SJSA1 (cell line): ENCODE data around the gene TMEM87B. TPM values are rescaled to one million over a fixed set of nuclear protein-coding genes. Genes with fewer than 3 reads are reported as not detected.
A peak's percentile ranks its signal among the peaks of the same experiment; 100 is the strongest.
"Not testable (repeated sequence)": the region's sequence is repeated elsewhere in the genome, so short reads cannot be mapped to it uniquely, and the experiment has no call there.

ENCODE experiments used
- DNase-seq, 2 experiments: peaks; one replicate each; pipeline ENCODE4 v3.0.0-alpha.2; 2015 to 2020; ENCODE audit warnings: low spot score in 2 of 2, low read depth in 1 of 2
- H3K27ac ChIP-seq: fragments of 250-450 bp; sonication (Bioruptor Pico); 2 replicates; pipeline ENCODE4 v1.5.1; 2020; ENCODE audit warnings: mild to moderate bottlenecking, moderate library complexity
- H3K27me3 ChIP-seq: fragments of 250-450 bp; sonication (Bioruptor Pico); replicated peaks from 2 replicates; pipeline ENCODE4 v1.5.1; 2020; ENCODE audit warnings: mild to moderate bottlenecking, moderate library complexity
- H3K36me3 ChIP-seq: fragments of 250-450 bp; sonication (Bioruptor Pico); 2 replicates; pipeline ENCODE4 v1.5.1; 2020; ENCODE audit warnings: mild to moderate bottlenecking
- H3K4me1 ChIP-seq: fragments of 250-450 bp; sonication (Bioruptor Pico); replicated peaks from 2 replicates; pipeline ENCODE4 v1.6.1; 2021; ENCODE audit warnings: mild to moderate bottlenecking
- H3K4me3 ChIP-seq: fragments of 250-450 bp; sonication (Bioruptor Pico); 2 replicates; pipeline ENCODE4 v1.5.1; 2020; ENCODE audit warnings: mild to moderate bottlenecking
- H3K9me3 ChIP-seq: fragments of 250-450 bp; sonication (Bioruptor Pico); replicated peaks from 2 replicates; pipeline ENCODE4 v1.5.1; 2020; ENCODE audit warnings: mild to moderate bottlenecking
- total RNA-seq: library from RNA; depleted of rRNA; stranded (reverse); fragments of >200 nt; shearing (Covaris generic); gene quantifications from 2 replicates; pipeline ENCODE4 v1.2.3, GENCODE V29; 2014

TMEM87B gene
- total RNA-seq, 1 experiment from 2014 or later = 32.5 TPM

DNA sequence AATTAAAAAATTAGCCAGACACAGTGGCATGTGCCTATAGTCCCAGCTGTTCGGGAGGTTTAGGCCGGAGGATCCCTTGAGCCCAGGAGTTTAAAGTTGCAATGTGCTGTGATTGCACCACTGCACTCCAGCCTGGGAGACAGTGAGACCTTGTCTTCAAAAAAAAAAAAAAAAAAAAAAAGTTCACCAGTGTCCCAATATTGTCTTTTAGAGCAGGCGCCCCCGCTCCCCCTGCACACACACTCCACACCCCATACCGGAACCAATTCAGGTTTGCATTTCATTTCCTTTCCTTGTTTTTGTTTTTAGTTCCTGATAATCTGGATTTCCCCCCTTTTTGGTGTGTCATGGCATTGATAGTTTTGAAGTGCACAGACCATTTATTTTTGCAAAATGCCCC is 10.4 kb downstream of the TMEM87B start:
- peaks cover 79% of the 10 kb centered on the region for H3K36me3 ChIP-seq
- peaks cover 36% of the 10 kb centered on the region for H3K4me1 ChIP-seq
- peak overlapping the region; percentile 51 for H3K27ac ChIP-seq
- no peaks in the 10 kb centered on the region for H3K27me3 ChIP-seq
- DNase-seq = no peak
- no peak overlapping the region for H3K4me3 ChIP-seq
- 0 out of 2 replicates have a peak, but pooled peaks cover 4% of the 10 kb centered on the region for H3K9me3 ChIP-seq

DNA sequence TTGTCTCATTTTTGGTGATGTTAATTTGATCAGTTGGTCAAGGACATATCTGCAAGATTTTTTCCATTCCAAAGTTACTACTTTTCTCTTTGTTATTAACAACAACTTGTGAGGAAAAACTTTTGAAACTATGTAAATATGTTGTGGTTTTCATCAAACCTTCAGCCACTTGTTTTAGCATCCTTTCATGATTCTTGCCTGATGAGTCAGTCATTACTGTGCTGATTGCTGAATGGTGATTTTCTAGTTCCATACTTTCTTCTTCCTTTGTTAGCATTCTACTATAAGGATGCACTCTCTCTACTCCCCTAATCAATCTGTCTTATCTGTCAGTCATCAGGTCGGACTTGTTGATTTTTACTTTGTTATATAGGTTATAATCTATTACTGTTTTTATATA is 10.9 kb downstream of the TMEM87B start:
- H3K4me3 ChIP-seq = no peak overlapping the region
- DNase-seq = peak in 1 of 2 experiments; percentile 80
- 0 out of 2 replicates have a peak, but pooled peaks cover 4% of the 10 kb centered on the region for H3K9me3 ChIP-seq
- H3K27ac ChIP-seq = peak overlapping the region; percentile 53
- no peaks in the 10 kb centered on the region for H3K27me3 ChIP-seq
- peaks cover 79% of the 10 kb centered on the region for H3K36me3 ChIP-seq
- peaks cover 36% of the 10 kb centered on the region for H3K4me1 ChIP-seq

GRCh38 chr2:112069794-112070193 is 14.7 kb downstream of the TMEM87B start:
- Histone ChIP-seq H3K36me3 (peaks cover 76% of the 10 kb centered on the region), H3K4me1 (peaks cover 29% of the 10 kb centered on the region)
- not testable (repeated sequence) for DNase-seq, H3K4me3 ChIP-seq, H3K27me3 ChIP-seq, H3K9me3 ChIP-seq, H3K27ac ChIP-seq

GRCh38 chr2:112073875-112074274 is 18.8 kb downstream of the TMEM87B start:
- no peaks in the 10 kb centered on the region for H3K27me3 ChIP-seq
- H3K36me3 ChIP-seq = peaks cover 75% of the 10 kb centered on the region
- H3K27ac ChIP-seq = peak overlapping the region; percentile 7
- DNase-seq = peak in 1 of 2 experiments; percentile 19
- peaks cover 4% of the 10 kb centered on the region; the same call in 1 of the 2 replicates for H3K9me3 ChIP-seq
- no peak overlapping the region for H3K4me3 ChIP-seq
- peaks cover 28% of the 10 kb centered on the region for H3K4me1 ChIP-seq

GRCh38 chr2:112074506-112074905 is 19.4 kb downstream of the TMEM87B start:
- Histone ChIP-seq H3K9me3 (peaks cover 4% of the 10 kb centered on the region; the same call in 1 of the 2 replicates), H3K27ac (peak overlapping the region; percentile 7), H3K4me3 (no peak overlapping the region), H3K27me3 (no peaks in the 10 kb centered on the region), H3K4me1 (peaks cover 28% of the 10 kb centered on the region), H3K36me3 (peaks cover 77% of the 10 kb centered on the region)
- DNase-seq = no peak

GRCh38 chr2:112075490-112076260 is 20.6 kb downstream of the TMEM87B start:
- DNase-seq = peak in 1 of 2 experiments; percentile 36
- no peaks in the 10 kb centered on the region; the same call in 1 of the 2 replicates for H3K9me3 ChIP-seq

DNA sequence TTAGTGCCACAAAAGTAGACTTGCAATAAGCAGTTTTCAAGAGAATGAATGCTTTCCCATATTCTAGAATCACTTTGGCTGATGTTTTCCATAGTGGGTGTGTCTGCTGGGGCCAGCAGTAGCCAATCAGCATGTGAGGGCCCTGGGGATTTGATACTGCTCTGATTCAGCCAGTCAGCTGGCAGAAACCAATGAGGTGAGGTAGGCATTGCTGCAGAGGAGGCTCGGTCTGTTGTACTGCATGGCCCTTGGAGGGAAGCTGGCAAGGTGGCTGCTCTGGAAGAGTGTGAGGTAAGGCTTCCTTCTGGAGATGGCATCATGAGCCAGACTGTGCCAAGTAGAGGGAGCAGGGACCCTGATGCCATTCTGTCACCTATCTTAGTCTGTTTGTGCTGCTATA is 22.7 kb downstream of the TMEM87B start:
- no peak overlapping the region for H3K4me3 ChIP-seq
- no peak overlapping the region for H3K27ac ChIP-seq
- H3K27me3 ChIP-seq = no peaks in the 10 kb centered on the region
- H3K9me3 ChIP-seq = no peaks in the 10 kb centered on the region; the same call in 1 of the 2 replicates
- DNase-seq = no peak
- peaks cover 28% of the 10 kb centered on the region for H3K4me1 ChIP-seq
- H3K36me3 ChIP-seq = peaks cover 69% of the 10 kb centered on the region

More at GRCh38 chr2:112075490-112076260, 20.6 kb downstream of the TMEM87B start:
- Histone ChIP-seq H3K4me3 (no peak overlapping the region), H3K27ac (peak overlapping the region; percentile 48), H3K27me3 (no peaks in the 10 kb centered on the region), H3K36me3 (peaks cover 68% of the 10 kb centered on the region), H3K4me1 (peaks cover 28% of the 10 kb centered on the region)

GRCh38 chr2:112081262-112081661 is 26.2 kb downstream of the TMEM87B start:
- no peak for DNase-seq
- Histone ChIP-seq H3K27me3 (no peaks in the 10 kb centered on the region), H3K27ac (no peak overlapping the region), H3K4me3 (no peak overlapping the region), H3K9me3 (no peaks in the 10 kb centered on the region), H3K4me1 (peaks cover 2% of the 10 kb centered on the region), H3K36me3 (peaks cover 76% of the 10 kb centered on the region)

DNA sequence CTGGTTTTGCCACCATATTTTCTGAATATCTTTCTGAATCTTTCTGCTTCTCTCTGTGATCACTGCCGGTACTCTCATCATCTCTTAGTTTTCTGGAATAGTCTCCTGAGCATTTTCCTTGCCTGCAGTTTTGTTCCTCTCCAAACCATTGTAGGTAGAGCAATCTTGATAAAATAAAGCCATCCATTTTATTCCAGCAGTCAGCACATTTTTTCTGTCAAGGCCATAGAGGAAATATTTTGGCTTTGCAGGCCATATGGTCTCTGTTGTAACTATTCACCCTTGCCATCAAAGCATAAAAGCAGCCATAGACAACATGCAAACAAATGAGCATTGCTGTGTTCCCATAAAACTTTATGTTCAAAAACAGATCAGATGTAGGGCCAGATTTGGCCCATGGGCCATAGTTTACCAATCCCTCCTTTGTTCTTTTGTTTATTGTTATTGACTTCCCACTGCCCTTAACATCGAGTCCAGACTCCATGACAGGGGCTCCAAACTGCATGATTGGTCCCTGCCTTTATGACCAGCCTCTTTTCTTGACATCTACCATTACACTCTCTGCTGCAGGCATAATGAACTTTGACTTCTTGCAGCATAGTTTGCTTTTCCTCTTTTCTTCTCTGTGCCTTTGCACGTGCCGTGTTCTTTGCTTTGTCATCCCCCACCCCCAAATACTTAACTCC is 29.8 kb downstream of the TMEM87B start:
- no peaks in the 10 kb centered on the region for H3K4me1 ChIP-seq
- peaks cover 80% of the 10 kb centered on the region for H3K36me3 ChIP-seq
- no peak for DNase-seq
- no peak overlapping the region for H3K4me3 ChIP-seq
- no peak overlapping the region for H3K27ac ChIP-seq
- no peaks in the 10 kb centered on the region for H3K9me3 ChIP-seq
- H3K27me3 ChIP-seq = no peaks in the 10 kb centered on the region

GRCh38 chr2:112085375-112085730 is 30.3 kb downstream of the TMEM87B start:
- Histone ChIP-seq H3K4me1 (no peaks in the 10 kb centered on the region), H3K27me3 (no peaks in the 10 kb centered on the region), H3K27ac (no peak overlapping the region), H3K9me3 (no peaks in the 10 kb centered on the region), H3K4me3 (no peak overlapping the region), H3K36me3 (peaks cover 85% of the 10 kb centered on the region)
- no peak for DNase-seq

DNA sequence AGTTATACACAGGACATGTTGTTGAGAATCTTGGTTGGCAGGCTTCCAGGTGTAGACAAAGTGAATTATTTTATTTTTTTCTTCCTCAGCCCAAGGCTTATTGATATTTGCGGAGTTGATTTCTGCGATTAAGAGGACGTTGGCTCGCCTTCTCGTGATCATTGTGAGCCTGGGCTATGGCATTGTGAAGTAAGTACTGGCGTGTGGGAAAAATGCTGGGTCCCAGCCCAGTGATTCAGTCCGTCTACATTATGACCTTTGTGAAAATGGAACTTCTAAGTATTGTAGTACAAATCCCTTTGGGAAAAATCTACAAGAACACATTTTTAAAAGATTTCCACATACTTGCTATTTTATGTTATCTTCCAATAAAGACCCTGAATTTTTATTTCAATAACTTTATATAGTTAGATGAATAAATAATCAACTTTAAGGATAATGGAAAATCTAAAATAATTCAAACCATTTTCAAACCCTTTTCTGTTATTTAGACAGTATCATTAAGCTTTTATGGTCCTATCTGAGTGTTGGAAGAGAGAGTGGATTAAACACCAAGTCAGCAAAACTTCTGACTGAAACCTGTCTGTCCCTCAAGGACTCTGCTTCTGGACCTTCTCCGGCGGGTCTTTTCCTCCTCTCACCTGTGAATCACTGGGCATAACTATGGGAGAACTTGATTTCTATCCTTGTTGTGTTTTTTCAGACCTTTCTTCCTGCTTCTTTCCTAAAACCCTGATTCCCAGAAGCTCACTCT is 31.0 kb downstream of the TMEM87B start:
- H3K27ac ChIP-seq = no peak overlapping the region
- no peaks in the 10 kb centered on the region for H3K4me1 ChIP-seq
- no peak overlapping the region for H3K4me3 ChIP-seq
- H3K36me3 ChIP-seq = peaks cover 90% of the 10 kb centered on the region
- H3K9me3 ChIP-seq = no peaks in the 10 kb centered on the region
- no peaks in the 10 kb centered on the region for H3K27me3 ChIP-seq
- no peak for DNase-seq

GRCh38 chr2:112087346-112088020 is 32.4 kb downstream of the TMEM87B start:
- H3K4me3 ChIP-seq = no peak overlapping the region
- H3K36me3 ChIP-seq = peaks cover 86% of the 10 kb centered on the region

DNA sequence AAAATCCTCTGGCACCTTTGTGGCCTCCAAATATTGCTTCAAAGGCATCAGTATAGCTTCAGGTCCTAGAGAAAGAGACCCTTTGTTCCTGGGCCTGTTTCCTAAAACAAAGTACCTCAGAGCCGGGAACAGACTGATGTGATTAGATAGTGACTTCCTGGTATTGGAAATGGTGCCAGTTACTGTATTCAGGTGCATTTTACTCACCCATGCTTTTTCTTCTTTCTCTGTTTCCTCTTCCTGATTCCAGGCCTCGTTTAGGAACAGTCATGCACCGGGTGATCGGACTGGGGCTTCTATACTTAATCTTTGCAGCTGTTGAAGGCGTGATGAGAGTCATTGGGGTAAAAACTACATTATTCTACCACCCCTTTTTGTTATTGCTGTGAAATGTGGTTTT is 34.3 kb downstream of the TMEM87B start:
- Histone ChIP-seq H3K27ac (no peak overlapping the region), H3K27me3 (no peaks in the 10 kb centered on the region), H3K36me3 (peaks cover 80% of the 10 kb centered on the region), H3K4me3 (no peak overlapping the region), H3K9me3 (no peaks in the 10 kb centered on the region), H3K4me1 (peaks cover 21% of the 10 kb centered on the region)
- no peak for DNase-seq

More at GRCh38 chr2:112087346-112088020, 32.4 kb downstream of the TMEM87B start:
- Histone ChIP-seq H3K27me3 (no peaks in the 10 kb centered on the region), H3K27ac (no peak overlapping the region), H3K9me3 (no peaks in the 10 kb centered on the region), H3K4me1 (peaks cover 9% of the 10 kb centered on the region)
- no peak for DNase-seq
